ENCODE measurements around the gene PCDH15.

- no peak for TF ChIP-seq POLR2A (IDR thresholded peaks at IDR 0.05)
- TF ChIP-seq, protein P1, sequence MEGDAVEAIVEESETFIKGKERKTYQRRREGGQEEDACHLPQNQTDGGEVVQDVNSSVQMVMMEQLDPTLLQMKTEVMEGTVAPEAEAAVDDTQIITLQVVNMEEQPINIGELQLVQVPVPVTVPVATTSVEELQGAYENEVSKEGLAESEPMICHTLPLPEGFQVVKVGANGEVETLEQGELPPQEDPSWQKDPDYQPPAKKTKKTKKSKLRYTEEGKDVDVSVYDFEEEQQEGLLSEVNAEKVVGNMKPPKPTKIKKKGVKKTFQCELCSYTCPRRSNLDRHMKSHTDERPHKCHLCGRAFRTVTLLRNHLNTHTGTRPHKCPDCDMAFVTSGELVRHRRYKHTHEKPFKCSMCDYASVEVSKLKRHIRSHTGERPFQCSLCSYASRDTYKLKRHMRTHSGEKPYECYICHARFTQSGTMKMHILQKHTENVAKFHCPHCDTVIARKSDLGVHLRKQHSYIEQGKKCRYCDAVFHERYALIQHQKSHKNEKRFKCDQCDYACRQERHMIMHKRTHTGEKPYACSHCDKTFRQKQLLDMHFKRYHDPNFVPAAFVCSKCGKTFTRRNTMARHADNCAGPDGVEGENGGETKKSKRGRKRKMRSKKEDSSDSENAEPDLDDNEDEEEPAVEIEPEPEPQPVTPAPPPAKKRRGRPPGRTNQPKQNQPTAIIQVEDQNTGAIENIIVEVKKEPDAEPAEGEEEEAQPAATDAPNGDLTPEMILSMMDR (IDR thresholded peaks at IDR 0.05): no peak
These were observed 482.6 kb downstream of the PCDH15 start for GRCh38 chr10:54318470-54318869.
